H1 (cell line): ENCODE results near the gene FBXO41. TPM values are rescaled to one million over a fixed set of nuclear protein-coding genes. Genes with fewer than 3 reads are reported as not detected.

ENCODE experiments used
- CTCF ChIA-PET: fragments of 300-600 bp; sonication (Branson Sonifier 250); formaldehyde crosslinking; loops from one replicate; lab custom pipeline; 2021; ENCODE audit not compliant: partially characterized antibody; lab: Charles Lee
- POLR2A ChIA-PET: fragments of 300-600 bp; sonication (Branson Sonifier 250); formaldehyde crosslinking; loops from one replicate; lab custom pipeline; 2021; ENCODE audit warnings: inconsistent platforms; ENCODE audit not compliant: partially characterized antibody; lab: Charles Lee
- DNase-seq, 2 experiments: peaks; one replicate each; pipeline versions ENCODE4 v3.0.0 to v3.0.0-alpha.2; 2010 to 2022; ENCODE audit warnings: low spot score in 2 of 2, low read depth in 1 of 2, mixed read lengths in 1 of 2
- FAIRE-seq: peaks from 2 replicates; lab custom pipeline; 2011; peaks lifted over from hg19 to GRCh38; lab: Jason Lieb, UNC
- H2AFZ ChIP-seq: 2 replicates; pipeline ENCODE4 v1.8.1; 2012; ENCODE audit warnings: low read length, inconsistent platforms
- H2AK5ac ChIP-seq: 2 replicates; pipeline ENCODE4 v1.6.1; 2013; ENCODE audit warnings: low read depth, low read length
- H2BK120ac ChIP-seq: replicated peaks from 2 replicates; pipeline ENCODE3; 2013; ENCODE audit warnings: low read depth, low read length, inconsistent platforms
- H2BK12ac ChIP-seq: 2 replicates; pipeline ENCODE4 v1.6.1; 2013; ENCODE audit warnings: low read depth, low read length
- H2BK15ac ChIP-seq: 2 replicates; pipeline ENCODE4 v1.6.1; 2013; ENCODE audit warnings: low read length
- H2BK20ac ChIP-seq: 2 replicates; pipeline ENCODE4 v1.6.1; 2013; ENCODE audit warnings: low read length
- H2BK5ac ChIP-seq: 2 replicates; pipeline ENCODE4 v1.6.1; 2013; ENCODE audit warnings: low read depth, low read length
- H3K14ac ChIP-seq: 2 replicates; pipeline ENCODE4 v1.6.1; 2013; ENCODE audit warnings: inconsistent platforms; ENCODE audit not compliant: insufficient read length
- H3K18ac ChIP-seq: 2 replicates; pipeline ENCODE4 v1.6.1; 2013; ENCODE audit warnings: low read length; ENCODE audit errors: extremely low read depth
- H3K23ac ChIP-seq: 2 replicates; pipeline ENCODE4 v1.6.1; 2013; ENCODE audit warnings: inconsistent platforms; ENCODE audit not compliant: insufficient read length
- H3K23me2 ChIP-seq: 2 replicates; pipeline ENCODE4 v1.6.1; 2013; ENCODE audit warnings: low read depth, low read length
- H3K27ac ChIP-seq: 2 replicates; pipeline ENCODE4 v1.6.1; 2011; ENCODE audit warnings: low read depth, low read length, inconsistent platforms
- H3K27me3 ChIP-seq, 4 experiments: replicated peaks in 1 of 4; 1 replicate in 1 of 4; 2 replicates in 3 of 4; pipeline versions ENCODE4 v1.6.1 to v1.8.1; 2011 to 2013; ENCODE audit warnings: low read length in 3 of 4, mild to moderate bottlenecking in 3 of 4, inconsistent platforms in 2 of 4, mixed read lengths in 2 of 4, moderate library complexity in 1 of 4; ENCODE audit not compliant: control insufficient read depth in 3 of 4, insufficient read depth in 3 of 4; ENCODE audit errors: extremely low read depth in 1 of 4
- H3K36me3 ChIP-seq, 4 experiments: 2 replicates each; pipeline versions ENCODE4 v1.6.1 to v1.8.1; 2011 to 2013; ENCODE audit warnings: mild to moderate bottlenecking in 4 of 4, low read length in 3 of 4, moderate library complexity in 2 of 4, control low read depth in 1 of 4, inconsistent platforms in 1 of 4; ENCODE audit not compliant: insufficient read depth in 4 of 4, control insufficient read depth in 2 of 4
- H3K4ac ChIP-seq: replicated peaks from 2 replicates; pipeline ENCODE3; 2013; ENCODE audit warnings: low read length, low read depth, mixed read lengths, inconsistent platforms; ENCODE audit not compliant: insufficient read length
- H3K4me1 ChIP-seq, 4 experiments: replicated peaks in 1 of 4; 1 replicate in 1 of 4; 2 replicates in 3 of 4; pipeline versions ENCODE4 v1.6.1 to v1.8.1; 2011 to 2013; ENCODE audit warnings: low read length in 3 of 4, inconsistent platforms in 2 of 4, mixed read lengths in 1 of 4; ENCODE audit not compliant: insufficient read depth in 4 of 4, control insufficient read depth in 3 of 4
- H3K4me2 ChIP-seq, 2 experiments: 2 replicates each; pipeline versions ENCODE4 v1.6.1 to v1.8.1; 2011 to 2013; ENCODE audit warnings: low read depth in 2 of 2, low read length in 2 of 2, control low read depth in 1 of 2, inconsistent platforms in 1 of 2, mild to moderate bottlenecking in 1 of 2; ENCODE audit not compliant: insufficient read depth in 1 of 2
- H3K4me3 ChIP-seq, 4 experiments: fragments of 200-600, 300-600 bp in 1 of 4; sonication (generic), shearing (Covaris generic), sonication (Bioruptor Twin) in 1 of 4; 2 replicates each; pipeline versions ENCODE4 v1.5.1 to v1.8.1; 2011 to 2016; ENCODE audit warnings: low read length in 4 of 4, low read depth in 3 of 4, control low read depth in 2 of 4, inconsistent platforms in 2 of 4, mild to moderate bottlenecking in 2 of 4, mixed read lengths in 1 of 4, moderate library complexity in 1 of 4; ENCODE audit not compliant: insufficient read depth in 2 of 4; ENCODE audit errors: extremely low read depth in 1 of 4
- H3K56ac ChIP-seq: replicated peaks from 2 replicates; pipeline ENCODE3; 2013; ENCODE audit warnings: low read depth, mild to moderate bottlenecking, mixed read lengths, low read length, inconsistent platforms; ENCODE audit not compliant: insufficient read length
- H3K79me1 ChIP-seq: 2 replicates; pipeline ENCODE4 v1.6.1; 2013; ENCODE audit warnings: low read depth, low read length, control low read depth
- H3K79me2 ChIP-seq, 2 experiments: 2 replicates each; pipeline versions ENCODE4 v1.6.1 to v1.8.1; 2012 to 2013; ENCODE audit warnings: low read length in 2 of 2, mild to moderate bottlenecking in 2 of 2, inconsistent platforms in 1 of 2; ENCODE audit not compliant: insufficient read depth in 2 of 2, control insufficient read depth in 1 of 2
- H3K9ac ChIP-seq, 4 experiments: replicated peaks in 1 of 4; 1 replicate in 1 of 4; 2 replicates in 3 of 4; pipeline versions ENCODE4 v1.6.1 to v1.8.1; 2011 to 2013; ENCODE audit warnings: low read depth in 3 of 4, low read length in 3 of 4, control low read depth in 2 of 4, mild to moderate bottlenecking in 2 of 4, moderate library complexity in 2 of 4, inconsistent platforms in 1 of 4; ENCODE audit errors: extremely low read depth in 1 of 4
- H3K9me3 ChIP-seq, 2 experiments: 2 replicates each; pipeline versions ENCODE4 v1.6.1 to v1.8.1; 2012 to 2013; ENCODE audit warnings: mild to moderate bottlenecking in 2 of 2, moderate library complexity in 2 of 2, control low read depth in 1 of 2, inconsistent platforms in 1 of 2, low read depth in 1 of 2, low read length in 1 of 2, mixed read lengths in 1 of 2; ENCODE audit not compliant: insufficient read depth in 2 of 2
- H4K20me1 ChIP-seq, 2 experiments: replicated peaks in 1 of 2; 2 replicates each; pipeline versions ENCODE3 to v1.8.1; 2011 to 2013; ENCODE audit warnings: inconsistent platforms in 2 of 2, low read length in 2 of 2, mild to moderate bottlenecking in 1 of 2; ENCODE audit not compliant: insufficient read depth in 2 of 2, control insufficient read depth in 1 of 2
- H4K5ac ChIP-seq: 2 replicates; pipeline ENCODE4 v1.6.1; 2013; ENCODE audit warnings: low read length, low read depth, mixed read lengths, inconsistent platforms; ENCODE audit not compliant: insufficient read length
- H4K8ac ChIP-seq: 2 replicates; pipeline ENCODE4 v1.8.0; 2013; ENCODE audit warnings: mild to moderate bottlenecking, moderate library complexity, low read length, inconsistent platforms; ENCODE audit not compliant: insufficient read depth; ENCODE audit errors: extremely low read depth
- H4K91ac ChIP-seq: replicated peaks from 2 replicates; pipeline ENCODE3; 2013; ENCODE audit warnings: low read length, mixed read lengths, inconsistent platforms; ENCODE audit not compliant: insufficient read length
- MAFK ChIP-seq: IDR thresholded peaks from 2 replicates; pipeline ENCODE4 v1.6.1; 2012; ENCODE audit warnings: low read depth, mild to moderate bottlenecking, improper control_type of control experiment, low read length
- WGBS, 2 experiments: shearing (Covaris generic) in 1 of 2; methylation state at CpG; one replicate each; pipeline versions ENCODE4 v1.1.6 to v1.1.7; 2013 to 2015; ENCODE audit warnings: low lambda C conversion rate in 2 of 2, mixed read lengths in 2 of 2, inconsistent platforms in 1 of 2, low coverage in 1 of 2, missing lambda C conversion rate in 1 of 2; ENCODE audit not compliant: insufficient replicate concordance in 2 of 2, insufficient coverage in 1 of 2, insufficient read length in 1 of 2; ENCODE audit errors: extremely low coverage in 1 of 2, missing lambda C conversion rate in 1 of 2; 5-methylcytosine and 5-hydroxymethylcytosine counted together
- polyA plus RNA-seq, 7 experiments: library from polyadenylated mRNA; depleted of rRNA in 3 of 7; stranded (reverse) in 5 of 7; unstranded in 2 of 7; fragments of >200 nt in 5 of 7; fragments of 200-250 nt in 2 of 7; gene quantifications; 1 replicate in 5 of 7; 2 replicates in 1 of 7; 4 replicates in 1 of 7; pipeline versions ENCODE4 v1.2.1 to v1.2.3, GENCODE V29; 2011 to 2013; ENCODE audit warnings: missing spikeins in 2 of 7, mixed read lengths in 2 of 7
- total RNA-seq: library from RNA; stranded (reverse); fragmentation: NEBNext Ultra II Directional; extraction: Animal tissue kit (Norgen Biotek cat#: 25700); gene quantifications from 2 replicates; pipeline ENCODE4 v1.2.1, GENCODE V29; 2021

FBXO41 gene
- total and polyA plus RNA-seq, 2 of the 8 experiments (the other 6 are each of a cell fraction or from before 2014, with no cell fraction given): 11.2 to 14.3 TPM

GRCh38 chr2:73253400-73253799 is 30.9 kb downstream of the FBXO41 start:
- CTCF ChIA-PET: interaction anchor here (1.0 to 2.6 kb wide), 5 partner anchors 8 to 166 kb away, joined by 3 to 16 read pairs (median 3); no protein-coding TSS in a partner anchor
- no peak for TF ChIP-seq MAFK

More at GRCh38 chr2:73253400-73253799, 30.9 kb downstream of the FBXO41 start:
- Histone ChIP-seq H3K27me3 (no peaks in the 10 kb centered on the region), H3K36me3 (peaks cover 31 to 63% (median 46%) of the 10 kb centered on the region in 4 experiments), H2BK15ac (no peak overlapping the region), H4K20me1 (peaks cover 15 to 25% of the 10 kb centered on the region in 2 experiments), H4K91ac (no peak overlapping the region), H3K4me3 (no peak overlapping the region), H3K23ac (no peak overlapping the region), H4K8ac (no peak overlapping the region), H2AFZ (no peak overlapping the region), H2BK12ac (no peak overlapping the region), H3K9me3 (no peaks in the 10 kb centered on the region), H3K27ac (no peak overlapping the region), H3K14ac (no peak overlapping the region), H3K56ac (no peak overlapping the region), H2BK5ac (no peak overlapping the region), H2AK5ac (no peak overlapping the region), H3K4me1 (peaks cover 0 to 7% (median 1%) of the 10 kb centered on the region in 4 experiments; a peak in 2 of 7 replicates), H2BK20ac (no peak overlapping the region), H3K4ac (no peak overlapping the region), H3K79me1 (no peaks in the 10 kb centered on the region), H4K5ac (no peak overlapping the region), H3K9ac (no peak overlapping the region), H3K18ac (no peak overlapping the region), H3K4me2 (no peak overlapping the region), H2BK120ac (no peak overlapping the region), H3K23me2 (no peaks in the 10 kb centered on the region), H3K79me2 (no peaks in the 10 kb centered on the region)
- DNase-seq (no peak), FAIRE-seq (no peak)
- POLR2A ChIA-PET: interaction anchor here (0.6 to 6.5 kb wide), 11 partner anchors 9 to 36 kb away, joined by 3 to 105 read pairs (median 5); partner anchors contain the start of genes CCT7, FBXO41 and PRADC1
- WGBS, 2 experiments: 76% methylated on average over 2 of the region's 2 CpGs; no CpG with 5 or more reads in 1 of the 2 experiments
